IPS DF 4.7 (cell line): Measurements from ENCODE around the gene PAX3.

Source experiments
- DNase-seq: peaks from one replicate; pipeline ENCODE4 v3.0.0-alpha.2; 2013; ENCODE audit warnings: low spot score; ENCODE audit errors: extremely low read depth

The PAX3 gene

GRCh38 chr2:222270396-222270795, 28.4 kb downstream of the PAX3 start:
- DNase-seq: no peak

GRCh38 chr2:222269132-222269531, 29.7 kb downstream of the PAX3 start:
- DNase-seq: no peak

DNA sequence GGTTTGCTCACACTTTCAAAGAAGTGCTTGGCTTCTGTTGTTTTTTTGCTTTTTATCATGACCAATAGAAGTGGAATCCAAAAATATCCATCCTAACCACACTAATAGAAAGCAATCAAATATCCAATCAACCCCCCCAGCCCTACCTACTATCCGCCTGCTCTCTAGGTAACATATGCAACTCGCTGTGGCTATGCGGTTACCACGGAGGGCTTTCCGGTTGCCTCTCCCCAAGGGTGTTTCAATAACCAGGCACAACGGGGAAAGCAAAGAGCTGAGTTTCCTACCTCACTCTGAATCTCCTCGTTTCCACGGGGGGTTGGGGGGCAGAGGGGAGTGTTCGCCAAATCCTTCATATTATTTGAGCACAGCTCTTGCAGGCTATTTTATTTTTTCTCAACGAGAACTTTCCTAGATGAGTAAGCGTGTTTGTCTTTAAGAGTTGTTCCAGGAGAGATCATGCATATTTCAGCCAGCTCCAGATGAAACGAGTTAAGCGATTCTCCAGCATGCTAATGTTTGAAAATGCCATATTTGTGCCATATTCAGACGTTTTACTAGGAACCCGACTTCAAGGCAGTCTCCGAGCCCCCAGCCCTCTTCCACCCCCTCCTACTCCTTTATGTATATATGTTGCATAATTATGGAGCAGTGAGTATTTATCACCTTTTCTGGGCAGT, 30.3 kb downstream of the PAX3 start:
- DNase-seq: no peak

GRCh38 chr2:222264791-222265320, 33.9 kb downstream of the PAX3 start:
- DNase-seq: no peak

- no peak for DNase-seq
Measured at GRCh38 chr2:222261504-222261903, 37.3 kb downstream of the PAX3 start.

GRCh38 chr2:222257645-222258044, 41.2 kb downstream of the PAX3 start:
- DNase-seq: no peak

DNA sequence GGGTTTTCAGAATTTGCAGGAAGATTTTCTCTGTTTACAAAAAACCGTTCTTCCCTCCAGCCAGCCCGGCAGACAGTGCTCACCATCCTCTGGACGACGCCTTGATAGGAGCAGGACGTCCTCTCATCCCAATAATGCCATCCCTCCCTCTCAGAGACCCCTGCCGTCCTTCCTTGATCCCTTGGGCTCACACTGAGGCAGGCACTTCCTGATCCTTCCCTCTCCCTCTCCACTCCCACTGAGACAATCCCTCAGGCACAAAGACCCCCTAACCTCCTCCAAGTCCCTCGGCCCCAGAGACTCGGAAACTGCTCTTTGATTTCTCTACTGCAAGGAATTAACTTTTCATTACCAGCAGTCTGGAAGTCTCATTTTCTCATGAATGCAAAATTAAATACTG, 42.5 kb downstream of the PAX3 start:
- DNase-seq: no peak

- no peak for DNase-seq
Measured at GRCh38 chr2:222255090-222255489, 43.7 kb downstream of the PAX3 start.

GRCh38 chr2:222250313-222250712, 48.5 kb downstream of the PAX3 start:
- no peak for DNase-seq

DNA sequence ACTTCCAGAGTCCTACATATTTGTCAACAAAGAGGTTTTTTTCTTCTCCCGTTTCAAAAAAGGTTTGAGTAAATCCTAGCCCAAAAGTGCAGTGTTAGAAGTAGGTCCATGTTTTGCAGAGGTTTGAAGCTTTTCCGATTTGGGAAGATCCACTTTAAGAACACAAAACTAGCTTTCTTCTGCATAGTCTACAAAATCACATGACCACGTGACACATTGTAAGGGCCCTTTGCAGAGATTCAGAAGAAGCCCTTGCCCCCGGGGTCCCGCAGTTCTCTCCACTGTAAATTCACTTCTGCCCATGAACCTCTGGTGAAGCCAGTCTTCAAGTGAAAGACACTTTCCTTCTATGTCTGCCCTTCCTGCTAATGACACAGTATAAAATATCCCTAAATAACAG, 49.4 kb downstream of the PAX3 start:
- DNase-seq: no peak

- no peak for DNase-seq
Measured at GRCh38 chr2:222248818-222249217, 50.0 kb downstream of the PAX3 start.

DNA sequence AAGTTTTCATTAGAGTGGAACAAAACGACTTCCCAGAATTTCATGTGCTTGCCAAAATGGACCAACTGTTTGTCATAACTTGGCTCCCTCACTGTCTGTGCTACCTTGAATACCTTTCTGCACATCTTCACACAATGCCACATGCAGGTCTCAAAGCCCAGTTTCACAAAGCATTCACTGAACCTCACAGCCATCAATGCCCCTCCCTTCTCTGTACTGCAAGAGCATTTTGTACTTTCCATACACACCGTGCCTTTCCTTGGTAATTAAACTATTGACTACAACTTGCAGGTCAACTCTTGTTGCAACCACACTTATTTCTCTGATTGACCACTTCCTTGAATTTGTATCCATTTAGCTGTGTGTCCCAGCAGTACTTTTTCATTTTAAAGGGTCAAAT, 50.5 kb downstream of the PAX3 start:
- DNase-seq: no peak

DNA sequence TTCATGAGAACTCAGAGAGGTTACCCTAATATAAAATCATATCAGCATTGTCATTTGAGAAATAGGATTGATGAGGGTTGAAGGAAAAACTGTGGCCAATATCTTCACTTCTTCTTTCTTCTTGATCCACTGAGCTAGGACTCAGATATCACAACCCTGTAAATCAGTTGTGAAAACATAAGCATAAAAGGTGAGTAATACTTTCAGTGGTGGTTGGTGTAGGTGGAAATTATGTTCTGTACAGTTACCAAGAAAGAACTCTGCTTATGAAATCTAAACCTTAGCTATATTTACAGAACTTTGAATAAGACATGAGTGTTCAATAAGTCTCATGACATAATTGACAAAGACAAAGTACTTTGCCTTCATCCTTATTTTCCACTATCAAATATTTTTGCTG, 56.3 kb downstream of the PAX3 start:
- no peak for DNase-seq

- no peak for DNase-seq
Measured at GRCh38 chr2:222241128-222241870, 57.5 kb downstream of the PAX3 start.

- no peak for DNase-seq
Measured at GRCh38 chr2:222240676-222241049, 58.1 kb downstream of the PAX3 start.

GRCh38 chr2:222239945-222240675, 58.7 kb downstream of the PAX3 start:
- no peak for DNase-seq

GRCh38 chr2:222239091-222239490, 59.7 kb downstream of the PAX3 start:
- DNase-seq: no peak

DNA sequence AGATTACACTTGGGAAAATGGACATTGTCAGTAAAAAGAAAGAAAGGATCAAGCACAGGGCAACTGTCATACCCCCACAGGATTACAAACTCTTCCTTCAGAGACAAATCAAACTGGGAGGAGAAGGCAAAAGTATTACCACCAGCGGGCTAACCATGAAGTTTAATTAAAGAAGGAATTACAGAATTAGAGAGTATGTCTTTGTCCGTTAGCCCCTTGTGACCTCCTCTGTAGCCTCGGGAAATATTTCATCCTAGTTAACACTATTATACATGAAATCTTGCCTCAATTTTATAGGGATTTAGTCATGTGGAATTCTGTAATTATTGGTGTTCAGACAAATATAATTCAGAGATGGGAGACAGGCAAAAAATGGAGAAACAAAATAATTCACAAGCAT, 60.7 kb downstream of the PAX3 start:
- no peak for DNase-seq

DNA sequence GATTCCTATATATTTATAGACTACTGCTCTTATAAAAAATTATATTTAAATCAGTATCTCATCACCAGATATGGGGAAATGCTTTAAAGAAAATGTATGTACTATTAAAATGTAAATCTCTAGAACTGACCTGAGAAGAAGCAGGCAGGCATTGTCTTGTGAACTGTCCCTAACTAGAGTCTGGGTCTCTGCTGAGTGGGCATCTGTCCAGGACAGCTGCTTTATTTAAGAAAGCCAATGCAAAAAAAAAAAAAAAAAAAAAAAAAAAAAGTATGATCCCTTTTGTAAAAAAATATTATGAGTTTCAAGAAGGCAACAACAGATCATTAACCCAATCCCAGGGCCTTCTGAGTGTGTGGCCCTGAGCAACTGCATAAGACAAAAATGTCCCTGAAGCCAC, 66.0 kb downstream of the PAX3 start:
- DNase-seq: no peak

DNA sequence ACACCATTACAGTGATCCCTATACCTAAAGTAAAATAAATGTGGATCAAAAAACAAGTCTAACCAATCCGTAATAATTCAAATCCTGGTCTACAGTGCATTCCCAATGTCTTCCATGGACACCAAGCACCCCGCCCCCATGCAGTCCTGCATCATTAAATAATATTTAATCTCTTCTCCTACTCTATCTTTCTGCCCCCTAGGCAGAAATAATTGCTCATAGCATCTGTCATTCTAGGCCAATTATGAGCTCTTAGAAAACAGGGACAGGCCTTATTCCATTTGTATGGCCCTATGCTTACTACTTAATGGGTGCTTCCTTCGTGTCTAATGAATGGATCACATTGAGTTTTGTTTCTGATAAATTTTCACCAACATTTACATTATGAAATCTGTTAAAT, 66.4 kb downstream of the PAX3 start:
- DNase-seq: no peak

DNA sequence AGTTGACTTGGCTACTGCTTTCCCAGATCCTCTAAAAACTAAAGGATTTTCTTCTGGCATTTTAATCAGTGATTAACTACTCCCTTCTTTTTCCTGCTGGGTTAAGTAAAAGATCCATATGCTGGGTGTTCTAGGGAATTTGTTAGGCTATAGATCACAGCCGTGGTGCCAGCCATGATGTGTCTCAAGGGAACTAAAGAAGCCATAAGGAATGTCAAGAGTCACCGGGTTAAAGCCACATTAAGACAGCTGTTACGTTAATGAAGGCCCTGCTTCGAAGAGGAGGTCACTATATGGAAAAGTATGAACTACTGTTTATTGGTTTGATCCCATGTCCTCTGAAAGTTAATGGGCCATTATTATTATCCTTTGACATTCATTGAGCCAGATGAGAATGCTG, 70.7 kb downstream of the PAX3 start:
- no peak for DNase-seq

DNA sequence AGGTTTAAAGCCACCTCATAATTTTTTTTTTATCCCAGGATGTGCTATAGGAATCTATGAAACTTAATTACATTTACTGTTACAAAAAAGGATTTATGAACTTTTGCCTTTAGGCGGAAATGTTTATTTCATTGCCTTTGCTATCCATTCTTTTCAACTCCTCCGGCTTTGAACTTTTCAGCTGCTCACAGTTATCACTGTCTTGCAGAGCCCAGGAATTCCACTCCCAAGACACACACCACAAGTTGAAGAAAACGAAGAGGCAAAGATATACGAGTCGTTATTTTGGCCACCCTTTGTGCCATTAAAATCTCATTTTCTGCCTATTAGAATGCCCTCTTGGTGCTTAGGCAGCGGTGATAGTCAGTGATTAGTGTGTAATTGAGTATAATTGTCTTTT, 80.0 kb downstream of the PAX3 start:
- no peak for DNase-seq
